Epithelial cell of proximal tubule (primary cell): ENCODE measurements around the gene SH3RF1. TPM values are rescaled to one million over a fixed set of nuclear protein-coding genes. Genes with fewer than 3 reads are reported as not detected.

Experiments used
- DNase-seq: peaks from one replicate; pipeline ENCODE4 v3.0.0-alpha.2; 2011; ENCODE audit warnings: low read depth
- H3K4me3 ChIP-seq: 2 replicates; pipeline ENCODE4 v1.5.1; 2011; ENCODE audit warnings: low read depth, mild to moderate bottlenecking, low read length
- total RNA-seq: library from RNA; depleted of rRNA; stranded (reverse); fragments of >200 nt; gene quantifications from 2 replicates; pipeline ENCODE4 v1.2.3, GENCODE V29; 2015
- TF ChIP-seq, protein P1 (sequence below): conservative IDR thresholded peaks from 2 replicates; pipeline ENCODE4 v1.5.1; 2012; ENCODE audit warnings: low read depth, mild to moderate bottlenecking, low read length

SH3RF1 gene
- total RNA-seq, 1 donor from 2014 or later = 25.8 TPM

- TF ChIP-seq, protein P1, sequence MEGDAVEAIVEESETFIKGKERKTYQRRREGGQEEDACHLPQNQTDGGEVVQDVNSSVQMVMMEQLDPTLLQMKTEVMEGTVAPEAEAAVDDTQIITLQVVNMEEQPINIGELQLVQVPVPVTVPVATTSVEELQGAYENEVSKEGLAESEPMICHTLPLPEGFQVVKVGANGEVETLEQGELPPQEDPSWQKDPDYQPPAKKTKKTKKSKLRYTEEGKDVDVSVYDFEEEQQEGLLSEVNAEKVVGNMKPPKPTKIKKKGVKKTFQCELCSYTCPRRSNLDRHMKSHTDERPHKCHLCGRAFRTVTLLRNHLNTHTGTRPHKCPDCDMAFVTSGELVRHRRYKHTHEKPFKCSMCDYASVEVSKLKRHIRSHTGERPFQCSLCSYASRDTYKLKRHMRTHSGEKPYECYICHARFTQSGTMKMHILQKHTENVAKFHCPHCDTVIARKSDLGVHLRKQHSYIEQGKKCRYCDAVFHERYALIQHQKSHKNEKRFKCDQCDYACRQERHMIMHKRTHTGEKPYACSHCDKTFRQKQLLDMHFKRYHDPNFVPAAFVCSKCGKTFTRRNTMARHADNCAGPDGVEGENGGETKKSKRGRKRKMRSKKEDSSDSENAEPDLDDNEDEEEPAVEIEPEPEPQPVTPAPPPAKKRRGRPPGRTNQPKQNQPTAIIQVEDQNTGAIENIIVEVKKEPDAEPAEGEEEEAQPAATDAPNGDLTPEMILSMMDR = no peak
- no peak overlapping the region for H3K4me3 ChIP-seq
- DNase-seq = no peak
Observed at GRCh38 chr4:169150806-169151205, 120.0 kb downstream of the SH3RF1 start.

DNA sequence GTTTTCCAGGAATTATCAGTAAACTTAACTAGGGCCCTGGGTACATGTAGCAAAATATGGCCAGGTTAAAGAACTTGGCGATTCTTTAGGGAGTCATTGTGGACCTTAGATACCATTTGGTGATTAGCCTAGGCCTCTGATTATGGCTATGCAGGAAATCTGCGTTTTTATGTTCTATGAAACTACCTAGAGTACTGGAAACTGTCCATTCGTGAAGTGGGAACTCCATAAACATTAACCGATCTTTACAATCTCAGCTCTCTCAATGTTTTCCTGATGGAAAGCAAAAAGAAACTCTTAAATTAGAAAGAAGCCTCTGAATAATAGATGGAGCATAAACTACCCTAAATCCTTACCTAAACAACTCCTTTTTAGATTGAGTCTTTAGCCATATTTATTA lies 121.9 kb downstream of the SH3RF1 start:
- DNase-seq = no peak
- TF ChIP-seq, protein P1 = no peak
- no peak overlapping the region for H3K4me3 ChIP-seq

DNA sequence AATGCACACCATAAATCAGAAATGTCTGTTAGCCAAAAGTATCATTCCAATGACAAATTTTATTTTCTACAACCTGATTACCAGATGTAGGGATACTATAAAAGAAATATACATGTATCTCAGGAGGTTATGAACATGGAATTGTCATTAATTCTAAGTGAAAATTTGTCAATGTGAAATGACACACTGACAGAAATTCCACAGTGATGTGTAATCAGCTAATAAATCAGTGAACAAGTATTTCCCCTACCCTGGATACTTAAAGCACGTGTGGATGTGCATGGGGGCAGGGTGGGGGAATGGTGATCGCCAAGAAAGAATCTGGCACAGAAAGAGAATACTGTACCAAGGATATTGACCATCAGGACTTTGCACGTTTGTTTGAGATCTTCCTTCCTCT lies 123.6 kb downstream of the SH3RF1 start:
- no peak overlapping the region for H3K4me3 ChIP-seq
- no peak for DNase-seq
- TF ChIP-seq, protein P1 = no peak

- TF ChIP-seq, protein P1 = no peak
- no peak overlapping the region for H3K4me3 ChIP-seq
- DNase-seq = no peak
Observed at GRCh38 chr4:169144061-169144600, 126.6 kb downstream of the SH3RF1 start.

GRCh38 chr4:169143335-169143734 lies 127.4 kb downstream of the SH3RF1 start:
- TF ChIP-seq, protein P1 = peak; percentile 26
- no peak overlapping the region for H3K4me3 ChIP-seq
- peak; percentile 73 for DNase-seq

DNA sequence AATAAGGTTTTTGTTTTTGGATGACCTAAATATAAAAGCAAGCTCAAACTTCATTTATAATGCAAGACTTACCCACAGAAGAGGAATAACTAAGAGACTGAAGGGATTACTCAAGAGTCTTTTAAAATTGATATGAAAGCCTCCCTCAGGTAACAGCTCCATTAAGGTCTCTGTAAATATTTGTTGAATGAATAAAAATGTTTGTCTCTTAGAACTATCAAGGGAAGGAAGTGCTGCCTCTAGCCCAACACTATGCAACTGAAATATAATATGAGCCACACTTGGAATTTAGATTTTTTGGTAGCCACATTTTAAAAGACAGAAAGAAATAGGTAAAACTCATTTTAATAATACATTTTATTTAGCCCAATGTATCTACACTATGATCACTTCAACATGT lies 127.8 kb downstream of the SH3RF1 start:
- DNase-seq = no peak
- no peak overlapping the region for H3K4me3 ChIP-seq
- TF ChIP-seq, protein P1 = no peak

- H3K4me3 ChIP-seq = no peak overlapping the region
- DNase-seq = no peak
- TF ChIP-seq, protein P1 = no peak
Observed at GRCh38 chr4:169142391-169142790, 128.4 kb downstream of the SH3RF1 start.
